Activated CD8-positive, alpha-beta memory T cell treated with anti-CD3 and anti-CD28 coated beads for 48 hours (primary cell): Measurements from ENCODE around the gene NWD2.
"Not testable (repeated sequence)": the region's sequence is repeated elsewhere in the genome, so short reads cannot be mapped to it uniquely, and the experiment has no call there.

ENCODE experiments used
- DNase-seq, 3 experiments: peaks; one replicate each; pipeline ENCODE4 v3.0.0-alpha.2; 2020; ENCODE audit warnings: low read depth in 2 of 3, low spot score in 2 of 3

NWD2 gene

DNA sequence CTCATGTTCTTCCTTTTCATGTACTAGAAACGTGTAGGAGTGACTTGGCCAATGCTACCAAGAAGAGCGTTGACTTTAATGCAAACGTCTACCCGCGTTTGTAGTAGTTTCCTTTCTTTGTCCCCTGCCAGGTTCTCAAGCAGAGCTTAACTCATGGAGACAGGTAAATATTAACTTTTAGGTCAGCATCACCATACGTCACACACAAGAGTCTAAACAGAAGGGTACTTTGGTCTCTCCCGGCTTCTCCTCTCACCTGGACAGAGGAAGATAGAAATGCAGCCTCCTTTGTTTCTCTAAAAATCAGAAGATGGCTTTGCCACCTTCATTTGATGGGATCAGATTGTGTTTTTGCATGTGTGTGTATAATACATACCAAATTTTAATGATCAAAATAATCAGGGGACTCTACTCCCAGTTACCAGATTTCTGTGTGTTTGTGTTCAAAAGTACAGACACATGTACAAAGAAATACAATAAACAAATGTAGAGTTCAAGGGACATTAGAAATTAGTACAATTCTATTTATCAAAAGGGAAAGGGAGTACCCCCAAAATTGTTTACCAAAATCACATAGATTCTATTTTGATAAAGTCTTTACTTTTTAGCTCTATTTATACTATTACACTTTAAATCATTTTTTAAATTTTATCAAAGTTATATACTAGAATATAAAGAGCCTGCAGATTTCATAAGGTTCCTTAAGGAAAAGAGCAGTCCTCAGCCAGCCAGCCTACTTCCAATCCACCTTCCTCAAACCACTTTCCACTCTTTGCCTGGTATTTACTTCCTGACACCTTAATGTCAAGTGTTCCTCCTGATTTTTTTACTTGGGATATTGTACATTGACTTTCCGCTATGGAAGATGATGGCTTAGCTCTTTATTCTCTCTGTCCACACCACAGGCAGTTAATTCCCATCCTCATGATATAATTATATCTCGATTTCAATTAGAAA lies 246.1 kb downstream of the NWD2 start:
- no peak for DNase-seq

DNA sequence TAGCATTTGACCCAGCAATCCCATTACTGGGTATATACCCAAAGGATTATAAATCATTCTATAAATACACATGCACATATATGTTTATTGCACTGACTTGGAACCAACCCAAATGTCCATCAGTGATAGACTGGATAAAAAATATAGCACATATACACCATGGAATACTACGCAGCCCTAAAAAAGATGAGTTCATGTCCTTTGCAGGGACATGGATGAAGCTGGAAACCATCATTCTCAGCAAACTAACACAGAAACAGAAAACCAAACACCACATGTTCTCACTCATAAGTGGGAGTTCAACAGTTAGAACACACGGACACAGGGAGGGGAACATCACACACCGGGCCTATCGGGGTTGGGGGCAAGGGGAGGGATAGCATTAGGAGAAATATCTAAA lies 250.8 kb downstream of the NWD2 start:
- not testable (repeated sequence) for DNase-seq
